WTC11 (cell line): ENCODE data around the gene RCBTB2. TPM values are rescaled to one million over a fixed set of nuclear protein-coding genes. Genes with fewer than 3 reads are reported as not detected.

Source experiments
- ATAC-seq: fragments of 200-7000 bp; cut with Tn5 transposase; 2 replicates; pipeline ENCODE4 v1.10.0; 2021; ENCODE audit warnings: mild to moderate bottlenecking, moderate library complexity
- CTCF ChIA-PET: fragments of 300-600 bp; sonication (Branson Sonifier 250); formaldehyde crosslinking; loops from one replicate; lab custom pipeline; 2021; ENCODE audit warnings: antibody characterized with exemption; lab: Charles Lee
- POLR2A ChIA-PET: fragments of 350-600 bp; sonication (Branson Sonifier 250); formaldehyde crosslinking; loops from one replicate; lab custom pipeline; 2021; ENCODE audit warnings: antibody characterized with exemption; lab: Charles Lee
- DNase-seq: peaks from one replicate; pipeline ENCODE4 v3.0.0; 2021; ENCODE audit warnings: low spot score
- H3K27ac Mint-ChIP-seq: 2 replicates; pipeline ENCODE4 v1.8.0; 2021; ENCODE audit warnings: mixed read lengths
- H3K27me3 Mint-ChIP-seq: 2 replicates; pipeline ENCODE4 v1.8.0; 2021; ENCODE audit warnings: low read depth, mild to moderate bottlenecking, moderate library complexity, mixed read lengths
- H3K36me3 Mint-ChIP-seq: 2 replicates; pipeline ENCODE4 v1.8.0; 2021; ENCODE audit warnings: mixed read lengths
- H3K4me1 Mint-ChIP-seq: 2 replicates; pipeline ENCODE4 v1.8.0; 2022; ENCODE audit warnings: mixed read lengths
- H3K4me3 Mint-ChIP-seq: 2 replicates; pipeline ENCODE4 v1.8.0; 2021; ENCODE audit warnings: mild to moderate bottlenecking, moderate library complexity, mixed read lengths
- H3K9me3 Mint-ChIP-seq: 2 replicates; pipeline ENCODE4 v1.8.0; 2021; ENCODE audit warnings: mixed read lengths
- AR ChIP-seq: fragments of 250-450 bp; sonication (Bioruptor Pico); IDR thresholded peaks from 2 replicates; pipeline ENCODE4 v1.9.0; 2021; ENCODE audit warnings: mild to moderate bottlenecking
- ATF1 ChIP-seq: sonication (generic); formaldehyde crosslinking; IDR thresholded peaks from 2 replicates; pipeline ENCODE4 v1.8.1; 2023; ENCODE audit warnings: mild to moderate bottlenecking, moderate library complexity, missing genetic modification reagents
- CREM ChIP-seq: sonication (generic); formaldehyde crosslinking; IDR thresholded peaks from 2 replicates; pipeline ENCODE4 v1.8.1; 2022; ENCODE audit warnings: mild to moderate bottlenecking, missing genetic modification reagents, moderate library complexity
- E2F5 ChIP-seq: sonication (generic); formaldehyde crosslinking; IDR thresholded peaks from 2 replicates; pipeline ENCODE4 v1.8.1; 2022; ENCODE audit warnings: mild to moderate bottlenecking, moderate library complexity, missing genetic modification reagents
- ELF4 ChIP-seq: sonication (generic); formaldehyde crosslinking; IDR thresholded peaks from 2 replicates; pipeline ENCODE4 v1.8.1; 2022; ENCODE audit warnings: low read depth, mild to moderate bottlenecking, moderate library complexity, missing genetic modification reagents
- FOXJ3 ChIP-seq: sonication (generic); formaldehyde crosslinking; IDR thresholded peaks from 2 replicates; pipeline ENCODE4 v1.9.0; 2021; ENCODE audit warnings: missing genetic modification reagents, mild to moderate bottlenecking, borderline replicate concordance
- FOXP1 ChIP-seq: sonication (generic); formaldehyde crosslinking; IDR thresholded peaks from 2 replicates; pipeline ENCODE4 v1.8.0; 2022; ENCODE audit warnings: missing genetic modification reagents, mild to moderate bottlenecking, moderate library complexity, borderline replicate concordance
- GRHL2 ChIP-seq: fragments of 250-450 bp; sonication (Bioruptor Pico); IDR thresholded peaks from 2 replicates; pipeline ENCODE4 v1.8.0; 2022; ENCODE audit warnings: mild to moderate bottlenecking, moderate library complexity; ENCODE audit not compliant: insufficient replicate concordance, severe bottlenecking
- JUN ChIP-seq: sonication (generic); formaldehyde crosslinking; IDR thresholded peaks from 2 replicates; pipeline ENCODE4 v1.8.0; 2023; ENCODE audit warnings: mild to moderate bottlenecking, missing genetic modification reagents
- NFYB ChIP-seq: sonication (generic); formaldehyde crosslinking; conservative IDR thresholded peaks from 2 replicates; pipeline ENCODE4 v1.8.0; 2022; ENCODE audit warnings: low read depth, missing genetic modification reagents
- PREB ChIP-seq: sonication (generic); formaldehyde crosslinking; IDR thresholded peaks from 2 replicates; pipeline ENCODE4 v1.8.1; 2022; ENCODE audit warnings: mild to moderate bottlenecking, missing genetic modification reagents, moderate library complexity, borderline replicate concordance
- PRRX2 ChIP-seq: fragments of 250-450 bp; sonication (Bioruptor Pico); IDR thresholded peaks from 2 replicates; pipeline ENCODE4 v1.8.0; 2021; ENCODE audit warnings: mild to moderate bottlenecking
- RELA ChIP-seq: sonication (generic); formaldehyde crosslinking; IDR thresholded peaks from 2 replicates; pipeline ENCODE4 v1.8.1; 2022; ENCODE audit warnings: missing genetic modification reagents, mild to moderate bottlenecking, borderline replicate concordance
- ZBTB43 ChIP-seq: sonication (generic); formaldehyde crosslinking; IDR thresholded peaks from 2 replicates; pipeline ENCODE4 v1.8.1; 2023; ENCODE audit warnings: mild to moderate bottlenecking, missing genetic modification reagents
- ZMAT4 ChIP-seq: fragments of 250-450 bp; sonication (Bioruptor Pico); IDR thresholded peaks from 2 replicates; pipeline ENCODE4 v1.9.0; 2021; ENCODE audit warnings: mild to moderate bottlenecking
- ZNF121 ChIP-seq: sonication (generic); formaldehyde crosslinking; IDR thresholded peaks from 2 replicates; pipeline ENCODE4 v1.8.0; 2023; ENCODE audit warnings: missing genetic modification reagents
- total RNA-seq: library from RNA; stranded (reverse); gene quantifications from 3 replicates; pipeline ENCODE4 v1.2.3, GENCODE V29; 2021

RCBTB2 gene
- total RNA-seq, 1 experiment from 2014 or later, result 6.6 TPM

- POLR2A ChIA-PET, result no interaction called here
Observed at GRCh38 chr13:48478391-48478790, 54.5 kb downstream of the RCBTB2 start.

GRCh38 chr13:48477191-48477855 lies 55.6 kb downstream of the RCBTB2 start:
- DNase-seq (no peak), ATAC-seq (no peak)
- Mint-ChIP-seq H3K36me3 (no peaks in the 10 kb centered on the region; the same call in 1 of the 2 replicates), H3K4me1 (no peaks in the 10 kb centered on the region), H3K27me3 (no peaks in the 10 kb centered on the region), H3K4me3 (no peak overlapping the region), H3K27ac (no peak overlapping the region), H3K9me3 (no peaks in the 10 kb centered on the region)
- TF ChIP-seq ZBTB43 (CRISPR knock-in tag) (no peak), ELF4 (CRISPR knock-in tag) (no peak), PRRX2 (CRISPR knock-in tag) (no peak), RELA (CRISPR knock-in tag) (no peak), ZMAT4 (CRISPR knock-in tag) (no peak), ZNF121 (no peak), AR (CRISPR knock-in tag) (no peak), PREB (CRISPR knock-in tag) (no peak), FOXJ3 (CRISPR knock-in tag) (no peak), GRHL2 (no peak), JUN (no peak), NFYB (CRISPR knock-in tag) (no peak)
- ChIA-PET CTCF (no interaction called here), POLR2A (no interaction called here)

More at GRCh38 chr13:48478391-48478790, 54.5 kb downstream of the RCBTB2 start:
- H3K36me3 Mint-ChIP-seq, result no peaks in the 10 kb centered on the region; the same call in 1 of the 2 replicates
- no peaks in the 10 kb centered on the region for H3K4me1 Mint-ChIP-seq
- no peak overlapping the region for H3K27ac Mint-ChIP-seq
- no peaks in the 10 kb centered on the region for H3K27me3 Mint-ChIP-seq
- TF ChIP-seq CREM (CRISPR knock-in tag), result no peak
- TF ChIP-seq, all 79 proteins: peak for 0
- DNase-seq (no peak), ATAC-seq (no peak)
- CTCF ChIA-PET, result interaction anchor here (1.2 kb wide), 1 partner anchor 102 kb away, joined by 5 read pairs; no protein-coding TSS in a partner anchor
- Mint-ChIP-seq H3K4me3 (no peak overlapping the region), H3K9me3 (no peaks in the 10 kb centered on the region)

GRCh38 chr13:48476686-48477085 lies 56.2 kb downstream of the RCBTB2 start:
- ChIA-PET CTCF (no interaction called here), POLR2A (no interaction called here)
- no peak for ATAC-seq
- H3K9me3 Mint-ChIP-seq, result no peaks in the 10 kb centered on the region; the same call in 1 of the 2 replicates
- TF ChIP-seq FOXP1 (CRISPR knock-in tag) (no peak), ATF1 (no peak), E2F5 (CRISPR knock-in tag) (no peak)
- no peaks in the 10 kb centered on the region for H3K27me3 Mint-ChIP-seq
- H3K4me3 Mint-ChIP-seq, result no peak overlapping the region
- no peak overlapping the region for H3K27ac Mint-ChIP-seq
- no peaks in the 10 kb centered on the region for H3K4me1 Mint-ChIP-seq
- peaks cover 2% of the 10 kb centered on the region for H3K36me3 Mint-ChIP-seq
- no peak for DNase-seq
